GM19438 (cell line): Measurements from ENCODE around the gene CYP4F2.
"Not testable (repeated sequence)": the region's sequence is repeated elsewhere in the genome, so short reads cannot be mapped to it uniquely, and the experiment has no call there.

Source experiments
- ATAC-seq: cut with Tn5 transposase; IDR thresholded peaks from one replicate; pipeline ENCODE4 v1.9.1; 2021; ENCODE audit warnings: low read depth; ENCODE audit not compliant: unreplicated experiment

The CYP4F2 gene

GRCh38 chr19:15902254-15902653, 4.4 kb upstream of the CYP4F2 start:
- no peak for ATAC-seq

GRCh38 chr19:15900504-15900903, 2.6 kb upstream of the CYP4F2 start:
- no peak for ATAC-seq

- ATAC-seq: not testable (repeated sequence)
Measured at GRCh38 chr19:15900032-15900431, 2.2 kb upstream of the CYP4F2 start.

- ATAC-seq: not testable (repeated sequence)
Measured at GRCh38 chr19:15899561-15899960, 1.7 kb upstream of the CYP4F2 start.

- ATAC-seq: no peak
Measured at GRCh38 chr19:15897026-15897737, 692 bp downstream of the CYP4F2 start.

GRCh38 chr19:15895876-15896430, 1.9 kb downstream of the CYP4F2 start:
- no peak for ATAC-seq

GRCh38 chr19:15894359-15894758, 3.5 kb downstream of the CYP4F2 start:
- no peak for ATAC-seq

- ATAC-seq: no peak
Measured at GRCh38 chr19:15893477-15893876, 4.4 kb downstream of the CYP4F2 start.

- ATAC-seq: no peak
Measured at GRCh38 chr19:15892012-15892411, 5.9 kb downstream of the CYP4F2 start.

- ATAC-seq: no peak
Measured at GRCh38 chr19:15891434-15891833, 6.4 kb downstream of the CYP4F2 start.

- ATAC-seq: not testable (repeated sequence)
Measured at GRCh38 chr19:15889339-15889738, 8.5 kb downstream of the CYP4F2 start.

- ATAC-seq: no peak
Measured at GRCh38 chr19:15885919-15886318, 12.0 kb downstream of the CYP4F2 start.

- no peak for ATAC-seq
Measured at GRCh38 chr19:15885167-15885566, 12.7 kb downstream of the CYP4F2 start.

GRCh38 chr19:15883329-15883728, 14.5 kb downstream of the CYP4F2 start:
- not testable (repeated sequence) for ATAC-seq

- ATAC-seq: no peak
Measured at GRCh38 chr19:15874821-15875474, 22.9 kb downstream of the CYP4F2 start.

- ATAC-seq: not testable (repeated sequence)
Measured at GRCh38 chr19:15873771-15874170, 24.1 kb downstream of the CYP4F2 start.

GRCh38 chr19:15871570-15871969, 26.3 kb downstream of the CYP4F2 start:
- no peak for ATAC-seq

GRCh38 chr19:15869873-15870272, 28.0 kb downstream of the CYP4F2 start:
- no peak for ATAC-seq

- no peak for ATAC-seq
Measured at GRCh38 chr19:15869109-15869555, 28.7 kb downstream of the CYP4F2 start.

GRCh38 chr19:15866636-15867035, 31.2 kb downstream of the CYP4F2 start:
- ATAC-seq: no peak

- ATAC-seq: no peak
Measured at GRCh38 chr19:15864824-15865223, 33.0 kb downstream of the CYP4F2 start.

GRCh38 chr19:15863272-15863671, 34.6 kb downstream of the CYP4F2 start:
- ATAC-seq: no peak
